Body of pancreas (tissue), 4 donors: ENCODE results near the gene BCL2. TPM values are rescaled to one million over a fixed set of nuclear protein-coding genes. Genes with fewer than 3 reads are reported as not detected.

Experiments
- ATAC-seq: fragments of 150-250 bp; one replicate; pipeline ENCODE4 v1.9.1; 2016
- DNase-seq, 4 donors: peaks; one replicate each; pipeline ENCODE4 v3.0.0-alpha.2; 2019
- H3K27ac ChIP-seq, 4 donors: fragments of 200-600 bp; sonication (generic); 1 replicate in 3 of 4; 2 replicates in 1 of 4; pipeline versions ENCODE4 v1.5.1 to v1.6.1; 2016 to 2019; ENCODE audit warnings: mild to moderate bottlenecking in 1 of 4, mixed read lengths in 1 of 4, moderate library complexity in 1 of 4
- H3K27me3 ChIP-seq, 2 donors: fragments of 200-600 bp; sonication (generic); one replicate each; pipeline ENCODE4 v1.6.0; 2016; ENCODE audit warnings: mild to moderate bottlenecking in 1 of 2
- H3K36me3 ChIP-seq, 2 donors: fragments of 200-600 bp; sonication (generic); replicated peaks in 1 of 2; 2 replicates each; pipeline ENCODE4 v1.5.1; 2016; ENCODE audit warnings: low read depth in 2 of 2; ENCODE audit not compliant: insufficient read depth in 1 of 2
- H3K4me1 ChIP-seq: fragments of 200-600 bp; sonication (generic); one replicate; pipeline ENCODE4 v1.6.0; 2016
- H3K4me3 ChIP-seq, 2 donors: fragments of 200-600 bp; sonication (generic); 1 replicate in 1 of 2; 2 replicates in 1 of 2; pipeline ENCODE4 v1.5.1; 2016 to 2019
- H3K9me3 ChIP-seq, 3 donors: fragments of 200-600 bp; sonication (generic); 1 replicate in 2 of 3; 2 replicates in 1 of 3; pipeline ENCODE4 v1.5.1; 2016
- POLR2A ChIP-seq, 3 donors: fragments of 450-650 bp; IDR thresholded peaks; one replicate each; pipeline ENCODE4 v1.6.1; 2016; ENCODE audit warnings: antibody characterized with exemption in 3 of 3, mild to moderate bottlenecking in 2 of 3
- WGBS, 2 donors: methylation state at CpG; one replicate each; pipeline ENCODE4 v1.1.5; 2017; 5-methylcytosine and 5-hydroxymethylcytosine counted together
- intact Hi-C: fragments of 100-400 bp; cut with DNase I; formaldehyde crosslinking; loops from one replicate; pipeline ENCODE4 v1.15.1; 2023
- total RNA-seq, 2 donors: library from RNA; depleted of rRNA; stranded (reverse); fragments of >200 nt; gene quantifications; one replicate each; pipeline ENCODE4 v1.1.0, GENCODE V29; 2016
- TF ChIP-seq, protein P1 (sequence below), 7 experiments: fragments of 450-650 bp in 4 of 7; fragments of 200-600 bp in 3 of 7; sonication (generic) in 3 of 7; IDR thresholded peaks; one replicate each; pipeline ENCODE4 v1.5.1; 2016 to 2019; ENCODE audit warnings: antibody characterized with exemption in 7 of 7

BCL2 gene
- total RNA-seq, 2 donors from 2014 or later = 10.1 to 18.5 TPM

DNA sequence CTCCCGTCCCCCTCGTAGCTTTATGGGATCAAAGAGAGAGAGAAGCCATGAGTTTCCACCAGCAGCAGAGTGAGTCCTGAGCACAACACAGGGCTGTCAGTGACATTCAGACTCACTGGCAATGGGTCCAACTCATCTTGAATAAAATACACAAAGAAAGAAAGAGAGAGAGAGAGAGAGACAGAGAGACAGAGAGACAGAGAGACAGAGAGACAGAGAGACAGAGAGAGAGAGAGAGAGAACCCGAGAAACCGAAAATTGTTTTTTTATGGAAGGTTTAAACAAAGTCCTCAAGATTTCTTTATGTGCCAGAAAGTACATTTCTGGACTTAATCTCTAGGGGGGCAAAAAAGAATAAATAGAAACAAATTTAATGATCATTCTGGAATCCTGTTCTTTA, 11.5 kb upstream of the BCL2 start:
- ATAC-seq (no peak), DNase-seq (no peak)
- H3K27ac ChIP-seq = no peak overlapping the region
- peaks cover 2% of the 10 kb centered on the region for H3K4me1 ChIP-seq
- H3K9me3 ChIP-seq = no peaks in the 10 kb centered on the region
- WGBS, 2 donors = 82 to 85% methylated on average over 4 of the region's 4 CpGs
- TF ChIP-seq POLR2A (IDR thresholded peaks at IDR 0.05) = no peak
- TF ChIP-seq, protein P1, sequence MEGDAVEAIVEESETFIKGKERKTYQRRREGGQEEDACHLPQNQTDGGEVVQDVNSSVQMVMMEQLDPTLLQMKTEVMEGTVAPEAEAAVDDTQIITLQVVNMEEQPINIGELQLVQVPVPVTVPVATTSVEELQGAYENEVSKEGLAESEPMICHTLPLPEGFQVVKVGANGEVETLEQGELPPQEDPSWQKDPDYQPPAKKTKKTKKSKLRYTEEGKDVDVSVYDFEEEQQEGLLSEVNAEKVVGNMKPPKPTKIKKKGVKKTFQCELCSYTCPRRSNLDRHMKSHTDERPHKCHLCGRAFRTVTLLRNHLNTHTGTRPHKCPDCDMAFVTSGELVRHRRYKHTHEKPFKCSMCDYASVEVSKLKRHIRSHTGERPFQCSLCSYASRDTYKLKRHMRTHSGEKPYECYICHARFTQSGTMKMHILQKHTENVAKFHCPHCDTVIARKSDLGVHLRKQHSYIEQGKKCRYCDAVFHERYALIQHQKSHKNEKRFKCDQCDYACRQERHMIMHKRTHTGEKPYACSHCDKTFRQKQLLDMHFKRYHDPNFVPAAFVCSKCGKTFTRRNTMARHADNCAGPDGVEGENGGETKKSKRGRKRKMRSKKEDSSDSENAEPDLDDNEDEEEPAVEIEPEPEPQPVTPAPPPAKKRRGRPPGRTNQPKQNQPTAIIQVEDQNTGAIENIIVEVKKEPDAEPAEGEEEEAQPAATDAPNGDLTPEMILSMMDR (IDR thresholded peaks at IDR 0.05) = no peak
- no peak overlapping the region for H3K4me3 ChIP-seq
- intact Hi-C loops = no loop called here
- H3K27me3 ChIP-seq = no peaks in the 10 kb centered on the region
- H3K36me3 ChIP-seq = peaks cover 0 to 18% of the 10 kb centered on the region in 2 donors

DNA sequence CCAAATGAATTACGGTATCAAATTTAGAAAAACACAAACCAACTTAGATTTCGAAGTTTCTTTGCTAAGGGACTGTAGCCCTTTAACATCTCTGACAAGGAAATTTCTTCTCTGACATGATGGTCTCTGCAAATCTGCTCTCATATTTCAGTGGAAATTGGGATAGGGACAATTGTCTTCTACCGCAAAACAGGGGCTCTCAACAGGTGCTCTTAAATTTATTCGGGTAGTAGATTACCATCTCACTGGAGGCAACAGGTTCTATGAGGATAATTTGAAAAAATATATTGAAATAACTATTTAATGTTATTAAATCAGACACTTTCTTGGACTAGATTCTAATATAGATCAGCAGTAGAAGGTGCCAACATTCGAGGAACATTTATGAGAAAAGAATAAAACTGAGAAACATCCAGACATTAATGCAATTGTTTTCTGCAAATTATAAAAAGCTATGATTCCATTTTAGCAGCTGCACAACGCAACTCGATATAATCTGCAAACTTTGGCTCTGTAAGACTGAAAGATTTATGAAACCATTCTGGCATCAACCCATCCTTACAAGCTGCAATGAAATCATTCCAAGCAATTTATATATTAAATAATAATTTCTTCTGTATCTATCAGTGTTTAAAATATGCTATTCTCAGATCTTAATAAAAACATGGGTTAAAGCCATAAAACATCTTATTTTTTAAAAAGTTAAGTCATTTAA, 10.0 kb upstream of the BCL2 start:
- DNase-seq (no peak), ATAC-seq (no peak)
- Histone ChIP-seq H3K36me3 (peaks cover 0 to 17% of the 10 kb centered on the region in 2 donors), H3K27me3 (no peaks in the 10 kb centered on the region), H3K9me3 (no peaks in the 10 kb centered on the region), H3K27ac (no peak overlapping the region), H3K4me3 (no peak overlapping the region), H3K4me1 (peaks cover 14% of the 10 kb centered on the region)
- intact Hi-C loops = no loop called here
- WGBS, 2 donors = 72 to 80% methylated on average over 7 of the region's 7 CpGs
- TF ChIP-seq, protein P1 (IDR thresholded peaks at IDR 0.05) = no peak
- TF ChIP-seq POLR2A (IDR thresholded peaks at IDR 0.05) = no peak

DNA sequence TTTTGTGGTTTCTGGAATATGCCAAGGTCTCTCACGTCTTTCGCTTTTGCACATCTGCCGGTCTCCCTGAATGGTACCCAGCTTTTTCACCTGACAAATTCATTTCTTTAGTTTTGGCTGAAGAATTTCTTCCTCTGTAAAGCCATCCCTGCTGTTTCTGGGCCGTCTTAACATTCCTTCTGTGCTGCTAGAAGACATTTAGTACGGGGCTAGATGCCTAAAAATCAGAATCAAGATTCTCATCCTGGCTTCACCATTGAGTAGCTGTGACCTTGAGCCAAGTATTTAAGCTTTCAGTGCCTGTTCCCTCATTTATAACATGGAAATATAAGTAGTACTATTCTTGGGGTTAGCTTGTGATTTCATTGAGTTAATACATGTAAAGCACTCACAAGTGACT, 6.4 kb upstream of the BCL2 start:
- Histone ChIP-seq H3K27ac (peak overlapping the region in 3 of 4 donors; percentile 48 to 75 (median 67)), H3K4me1 (peaks cover 25% of the 10 kb centered on the region), H3K36me3 (no peaks in the 10 kb centered on the region), H3K9me3 (no peaks in the 10 kb centered on the region), H3K4me3 (no peak overlapping the region), H3K27me3 (no peaks in the 10 kb centered on the region)
- intact Hi-C loops = no loop called here
- TF ChIP-seq, protein P1 (IDR thresholded peaks at IDR 0.05) = no peak
- no peak for TF ChIP-seq POLR2A (IDR thresholded peaks at IDR 0.05)
- ATAC-seq (no peak), DNase-seq (no peak)
- WGBS, 2 donors = 72 to 75% methylated on average over 5 of the region's 5 CpGs

DNA sequence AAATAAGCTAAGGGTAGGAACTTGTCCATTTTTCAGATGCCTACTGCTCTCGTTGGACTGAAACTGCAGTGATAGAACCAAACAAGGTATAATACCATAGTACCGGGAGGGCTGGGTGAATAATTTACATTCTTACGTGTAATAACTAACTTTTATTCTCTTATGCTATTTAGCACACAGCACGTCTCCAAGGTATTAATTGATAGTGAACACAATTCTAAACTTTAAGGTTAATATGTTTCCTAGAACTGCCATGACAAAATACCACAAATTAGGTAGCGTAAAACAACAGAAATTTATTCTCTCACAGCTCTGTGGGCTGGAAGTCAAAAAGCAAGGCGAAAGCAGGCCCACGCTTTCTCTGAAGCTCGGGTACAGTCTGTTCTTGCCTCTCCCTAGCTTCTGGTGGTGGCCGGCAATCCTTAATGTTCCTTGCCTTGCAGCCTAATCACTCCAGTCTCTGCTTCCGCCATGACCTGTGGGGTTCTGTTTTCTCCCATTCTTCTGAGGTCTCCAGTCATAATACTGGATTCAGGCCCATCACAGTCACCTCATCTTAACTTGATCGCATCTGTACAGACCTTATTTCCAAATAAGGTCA, 5.6 kb upstream of the BCL2 start:
- Histone ChIP-seq H3K36me3 (no peaks in the 10 kb centered on the region), H3K27me3 (no peaks in the 10 kb centered on the region), H3K4me1 (peaks cover 29% of the 10 kb centered on the region), H3K4me3 (no peak overlapping the region), H3K9me3 (no peaks in the 10 kb centered on the region), H3K27ac (peak overlapping the region; percentile 13 to 75 (median 58))
- peak; percentile 26 for ATAC-seq
- TF ChIP-seq, protein P1 (IDR thresholded peaks at IDR 0.05) = no peak
- no peak for TF ChIP-seq POLR2A (IDR thresholded peaks at IDR 0.05)
- DNase-seq = no peak
- intact Hi-C loops = no loop called here
- WGBS, 2 donors = 45 to 52% methylated on average over 11 of the region's 11 CpGs
